ENCODE results near the gene SLCO2A1.

GRCh38 chr3:134076851-134077250, 47.1 kb upstream of the SLCO2A1 start:
- TF ChIP-seq CTCF (IDR thresholded peaks at IDR 0.05), result no peak
- TF ChIP-seq EP300 (IDR thresholded peaks at IDR 0.05), result no peak
